Left lung (tissue), 10 donors: ENCODE measurements around the gene ADAMTSL4. TPM values are rescaled to one million over a fixed set of nuclear protein-coding genes. Genes with fewer than 3 reads are reported as not detected.

Experiments used
- ATAC-seq: fragments of 200-7000 bp; cut with Tn5 transposase; one replicate; pipeline ENCODE4 v1.9.1; 2020; ENCODE audit warnings: moderate library complexity
- DNase-seq, 4 donors: peaks; one replicate each; pipeline ENCODE4 v3.0.0-alpha.2; 2013 to 2020
- H3K27ac ChIP-seq, 2 donors: fragments of 200-600 bp; sonication (generic) in 1 of 2; one replicate each; pipeline versions ENCODE4 v1.5.0 to v1.8.0; 2020 to 2021
- H3K27me3 ChIP-seq, 2 donors: fragments of 200-600 bp; sonication (generic) in 1 of 2; one replicate each; pipeline versions ENCODE4 v1.5.0 to v1.8.0; 2020 to 2021
- H3K36me3 ChIP-seq, 2 donors: fragments of 200-600 bp; sonication (generic) in 1 of 2; one replicate each; pipeline versions ENCODE4 v1.5.0 to v1.8.0; 2020 to 2021
- H3K4me1 ChIP-seq, 2 donors: fragments of 200-600 bp; one replicate each; pipeline ENCODE4 v1.8.0; 2021
- H3K4me3 ChIP-seq, 2 donors: fragments of 200-600 bp; sonication (generic) in 1 of 2; one replicate each; pipeline versions ENCODE4 v1.5.0 to v1.8.0; 2020 to 2021; ENCODE audit warnings: mild to moderate bottlenecking in 1 of 2
- H3K9me3 ChIP-seq, 2 donors: fragments of 200-600 bp; sonication (generic) in 1 of 2; one replicate each; pipeline versions ENCODE4 v1.5.0 to v1.8.0; 2020 to 2021
- intact Hi-C, 2 donors: fragments of 100-400 bp; cut with DNase I; formaldehyde crosslinking; loops; one replicate each; pipeline versions ENCODE4 v1.11.2 to v1.14.2; 2022
- polyA plus RNA-seq, 6 donors: library from polyadenylated mRNA; unstranded; fragments of 120-200 nt; gene quantifications; one replicate each; pipeline ENCODE4 v1.2.1, GENCODE V29; 2013; ENCODE audit not compliant: insufficient read length in 6 of 6
- total RNA-seq, 2 donors: library from RNA; stranded (reverse); fragmentation: NEBNext Ultra II Directional; extraction: Animal tissue kit (Norgen Biotek cat#: 25700); gene quantifications; one replicate each; pipeline ENCODE4 v1.2.1, GENCODE V29; 2021
- TF ChIP-seq, protein P1 (sequence below), 2 donors: fragments of 200-600 bp; sonication (generic) in 1 of 2; IDR thresholded peaks; one replicate each; pipeline versions ENCODE4 v1.5.0 to v1.8.0; 2021; ENCODE audit warnings: antibody characterized with exemption in 2 of 2
- donor health status: DM: no; HTN: yes; CAD: no.
- donor health status: DM: no; HTN: no; CAD: no.

Gene ADAMTSL4
- total and polyA plus RNA-seq, 8 donors, result 13.0 to 76.0 (median 20.1) TPM

DNA sequence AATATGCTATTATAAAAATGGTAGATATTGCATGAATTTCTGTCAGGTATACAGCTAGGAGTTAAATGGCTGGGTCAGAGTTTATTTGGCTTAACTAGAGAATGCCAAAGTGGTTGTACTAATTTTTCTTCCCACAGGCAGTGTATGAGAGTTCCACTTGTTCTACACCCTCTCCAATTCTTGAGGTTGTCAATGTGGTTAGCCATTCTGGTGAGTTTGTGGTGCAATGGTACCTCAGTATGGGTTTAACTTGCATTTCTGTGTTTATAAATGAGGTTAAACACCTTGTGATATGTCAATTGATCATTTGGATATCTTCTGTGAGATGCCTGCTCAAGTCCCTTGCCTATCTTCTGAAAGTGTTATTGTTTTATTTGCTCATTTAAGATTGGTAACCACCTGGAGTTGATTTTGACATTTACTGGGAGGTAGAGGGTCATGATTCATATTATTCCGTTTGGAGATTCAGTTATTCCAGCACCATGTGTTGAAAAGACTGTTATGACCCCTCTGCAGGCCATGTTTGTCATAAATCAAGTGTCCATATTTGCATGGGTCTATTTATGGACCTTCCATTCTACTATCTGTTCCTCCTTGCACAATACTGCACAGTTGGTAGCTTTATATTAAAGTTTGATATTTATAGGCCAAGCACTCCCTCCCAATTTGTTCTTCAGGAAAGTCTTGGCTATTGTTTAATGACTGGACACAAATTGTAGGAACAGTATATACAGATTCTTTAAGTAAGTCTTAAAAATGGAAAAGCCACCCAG, 27.8 kb upstream of the ADAMTSL4 start:
- Histone ChIP-seq H3K4me3 (no peak overlapping the region), H3K9me3 (no peaks in the 10 kb centered on the region), H3K36me3 (no peaks in the 10 kb centered on the region), H3K4me1 (peaks cover 2 to 4% of the 10 kb centered on the region in 2 donors), H3K27me3 (no peaks in the 10 kb centered on the region), H3K27ac (no peak overlapping the region)
- TF ChIP-seq, protein P1, sequence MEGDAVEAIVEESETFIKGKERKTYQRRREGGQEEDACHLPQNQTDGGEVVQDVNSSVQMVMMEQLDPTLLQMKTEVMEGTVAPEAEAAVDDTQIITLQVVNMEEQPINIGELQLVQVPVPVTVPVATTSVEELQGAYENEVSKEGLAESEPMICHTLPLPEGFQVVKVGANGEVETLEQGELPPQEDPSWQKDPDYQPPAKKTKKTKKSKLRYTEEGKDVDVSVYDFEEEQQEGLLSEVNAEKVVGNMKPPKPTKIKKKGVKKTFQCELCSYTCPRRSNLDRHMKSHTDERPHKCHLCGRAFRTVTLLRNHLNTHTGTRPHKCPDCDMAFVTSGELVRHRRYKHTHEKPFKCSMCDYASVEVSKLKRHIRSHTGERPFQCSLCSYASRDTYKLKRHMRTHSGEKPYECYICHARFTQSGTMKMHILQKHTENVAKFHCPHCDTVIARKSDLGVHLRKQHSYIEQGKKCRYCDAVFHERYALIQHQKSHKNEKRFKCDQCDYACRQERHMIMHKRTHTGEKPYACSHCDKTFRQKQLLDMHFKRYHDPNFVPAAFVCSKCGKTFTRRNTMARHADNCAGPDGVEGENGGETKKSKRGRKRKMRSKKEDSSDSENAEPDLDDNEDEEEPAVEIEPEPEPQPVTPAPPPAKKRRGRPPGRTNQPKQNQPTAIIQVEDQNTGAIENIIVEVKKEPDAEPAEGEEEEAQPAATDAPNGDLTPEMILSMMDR (IDR thresholded peaks at IDR 0.05), result no peak
- intact Hi-C loops, result loop anchor here in 1 of 2 donors (10.0 kb wide), 1 partner anchor 47 kb away; no protein-coding TSS in a partner anchor
- DNase-seq (no peak), ATAC-seq (no peak)

DNA sequence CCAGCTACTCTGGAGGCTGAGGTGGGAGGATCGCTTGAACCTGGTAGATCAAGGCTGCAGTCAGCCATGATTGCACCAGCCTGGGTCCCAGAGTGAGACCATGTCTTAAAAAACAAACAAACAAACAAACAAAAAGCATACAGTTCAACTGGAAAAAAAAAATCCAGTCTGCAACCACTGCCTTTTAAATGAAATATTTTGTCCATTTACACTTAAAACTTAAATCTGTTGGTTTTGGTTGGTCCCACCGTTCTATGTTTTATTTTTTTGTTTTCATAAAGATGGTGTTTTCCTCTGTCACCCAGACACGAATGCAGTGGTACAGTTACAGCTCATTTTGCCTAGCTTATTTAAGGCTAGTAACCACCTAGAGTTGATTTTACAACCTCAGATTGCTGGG, 23.9 kb upstream of the ADAMTSL4 start:
- intact Hi-C loops, result loop anchor here in 1 of 2 donors (10.0 kb wide), 1 partner anchor 51 kb away; no protein-coding TSS in a partner anchor
- TF ChIP-seq, protein P1 (IDR thresholded peaks at IDR 0.05), result no peak
- Histone ChIP-seq H3K4me1 (no peaks in the 10 kb centered on the region), H3K4me3 (no peak overlapping the region), H3K9me3 (no peaks in the 10 kb centered on the region), H3K27ac (no peak overlapping the region), H3K27me3 (no peaks in the 10 kb centered on the region), H3K36me3 (no peaks in the 10 kb centered on the region)
- ATAC-seq (no peak), DNase-seq (no peak)

DNA sequence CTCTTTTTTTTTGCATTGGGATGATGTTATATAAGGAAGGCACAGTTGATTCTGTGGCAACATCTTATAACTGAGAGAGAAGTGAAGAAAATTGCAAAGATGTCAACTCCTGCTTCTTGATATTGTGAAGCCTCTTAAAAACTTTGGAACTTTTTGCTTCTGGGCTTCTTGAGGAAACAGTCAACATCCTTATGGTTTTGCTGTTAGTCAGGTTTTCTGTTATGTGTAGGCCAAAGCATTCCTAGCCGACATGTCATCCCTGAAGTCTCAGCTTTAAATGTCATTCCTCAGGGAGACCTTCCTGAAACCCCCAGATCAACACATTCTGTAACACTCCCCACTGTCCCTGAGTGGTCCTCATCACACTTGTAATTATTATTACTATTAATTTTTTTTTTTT, 21.0 kb upstream of the ADAMTSL4 start:
- DNase-seq (no peak), ATAC-seq (no peak)
- TF ChIP-seq, protein P1 (IDR thresholded peaks at IDR 0.05), result no peak
- Histone ChIP-seq H3K4me1 (peaks cover 0 to 6% of the 10 kb centered on the region in 2 donors), H3K36me3 (no peaks in the 10 kb centered on the region), H3K9me3 (no peaks in the 10 kb centered on the region), H3K4me3 (no peak overlapping the region), H3K27ac (no peak overlapping the region), H3K27me3 (no peaks in the 10 kb centered on the region)
- intact Hi-C loops, result loop anchor here in 1 of 2 donors (10.0 kb wide), 1 partner anchor 53 kb away; no protein-coding TSS in a partner anchor

DNA sequence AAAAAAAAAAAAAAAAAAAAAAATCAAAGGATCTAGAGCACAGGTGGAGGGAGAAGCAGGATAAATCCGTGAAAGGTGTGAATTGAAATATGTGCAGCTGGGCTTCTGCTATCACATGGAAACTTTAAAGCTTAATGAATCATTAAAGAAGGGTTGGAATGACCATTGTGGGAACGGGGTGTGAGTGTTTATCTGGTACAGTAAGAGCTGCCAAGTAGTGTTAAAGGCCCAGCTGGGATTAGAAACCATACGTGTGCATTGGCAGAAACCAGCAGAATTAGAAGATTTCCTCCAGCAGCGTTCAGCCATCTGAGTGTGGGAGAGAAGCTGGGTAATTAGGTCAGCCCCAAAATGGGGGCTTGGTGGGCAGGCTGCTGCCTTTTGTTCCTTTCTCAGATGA, 20.2 kb upstream of the ADAMTSL4 start:
- intact Hi-C loops, result loop anchor here in 1 of 2 donors (10.0 kb wide), 1 partner anchor 54 kb away; no protein-coding TSS in a partner anchor
- TF ChIP-seq, protein P1 (IDR thresholded peaks at IDR 0.05), result no peak
- Histone ChIP-seq H3K27me3 (no peaks in the 10 kb centered on the region), H3K27ac (no peak overlapping the region), H3K36me3 (no peaks in the 10 kb centered on the region), H3K9me3 (no peaks in the 10 kb centered on the region), H3K4me3 (no peak overlapping the region), H3K4me1 (peaks cover 0 to 6% of the 10 kb centered on the region in 2 donors)
- DNase-seq (peak in 2 of 4 donors; percentile 40 to 69), ATAC-seq (peak; percentile 67)

DNA sequence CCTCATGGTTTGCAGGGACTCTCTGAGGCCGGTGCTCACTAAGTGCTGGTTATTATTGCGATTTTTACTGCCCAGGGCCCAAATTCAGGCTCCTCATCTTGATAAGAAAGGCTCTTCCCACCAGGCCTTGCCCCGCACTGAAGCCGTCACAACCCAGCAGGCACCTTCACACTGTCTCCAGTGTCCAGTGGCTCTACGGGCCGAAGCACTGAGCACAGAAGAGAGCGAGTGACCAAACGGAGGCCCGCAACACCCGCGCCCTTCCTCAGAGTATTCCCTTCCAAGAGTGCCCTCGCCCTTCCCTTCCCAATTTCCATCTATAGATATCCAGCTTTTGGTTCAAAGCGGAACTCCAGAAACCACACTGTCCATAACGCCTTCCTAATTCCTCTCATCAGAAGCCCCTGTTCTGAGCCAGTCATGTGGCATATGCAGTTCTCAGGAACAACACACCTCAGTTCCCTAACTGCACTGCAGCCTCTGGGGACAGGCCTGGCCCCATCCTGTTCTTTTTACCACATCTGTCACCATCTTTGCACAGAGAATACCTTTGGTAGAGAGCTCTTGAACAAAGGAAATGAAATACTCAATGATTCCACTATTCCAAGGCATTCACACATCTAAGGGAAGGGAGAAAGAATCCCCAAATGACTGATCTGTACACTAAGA, 18.6 kb upstream of the ADAMTSL4 start:
- intact Hi-C loops, result no loop called here
- H3K4me1 ChIP-seq, result peaks cover 0 to 6% of the 10 kb centered on the region in 2 donors
- H3K36me3 ChIP-seq, result no peaks in the 10 kb centered on the region
- H3K27me3 ChIP-seq, result no peaks in the 10 kb centered on the region
- TF ChIP-seq, protein P1 (IDR thresholded peaks at IDR 0.05), result no peak
- ATAC-seq (no peak), DNase-seq (peak in 1 of 4 donors; percentile 45)
- H3K27ac ChIP-seq, result no peak overlapping the region
- H3K9me3 ChIP-seq, result no peaks in the 10 kb centered on the region
- no peak overlapping the region for H3K4me3 ChIP-seq
